Upper lobe of left lung (tissue), 6 donors: ENCODE measurements around the gene MX2. TPM values are rescaled to one million over a fixed set of nuclear protein-coding genes. Genes with fewer than 3 reads are reported as not detected.

Experiments
- ATAC-seq, 2 donors: fragments of 200-7000 bp; cut with Tn5 transposase; one replicate each; pipeline ENCODE4 v1.9.1; 2022; ENCODE audit warnings: mild to moderate bottlenecking in 2 of 2, moderate library complexity in 2 of 2; ENCODE audit not compliant: low FRiP score in 2 of 2
- DNase-seq, 2 donors: peaks; one replicate each; pipeline ENCODE4 v3.0.0-alpha.2; 2019 to 2020
- H3K27ac ChIP-seq, 4 donors: fragments of 200-600 bp; sonication (generic); one replicate each; pipeline ENCODE4 v1.5.1; 2016 to 2019
- H3K27me3 ChIP-seq, 4 donors: fragments of 200-600 bp; sonication (generic); one replicate each; pipeline ENCODE4 v1.5.1; 2017 to 2019
- H3K36me3 ChIP-seq, 4 donors: fragments of 200-600 bp; sonication (generic); one replicate each; pipeline ENCODE4 v1.5.1; 2016 to 2019
- H3K4me1 ChIP-seq, 4 donors: fragments of 200-600 bp; sonication (generic); one replicate each; pipeline ENCODE4 v1.5.1; 2018 to 2019
- H3K4me3 ChIP-seq, 4 donors: fragments of 200-600 bp; sonication (generic); one replicate each; pipeline ENCODE4 v1.5.1; 2017 to 2019; ENCODE audit warnings: mild to moderate bottlenecking in 2 of 4, moderate library complexity in 1 of 4
- H3K9me3 ChIP-seq, 4 donors: fragments of 200-600 bp; sonication (generic); one replicate each; pipeline ENCODE4 v1.5.1; 2018 to 2019
- CTCF ChIP-seq, 6 experiments: fragments of 450-650 bp in 4 of 6; fragments of 200-600 bp in 2 of 6; sonication (generic) in 2 of 6; IDR thresholded peaks; one replicate each; pipeline ENCODE4 v1.5.1; 2016 to 2019; ENCODE audit warnings: antibody characterized with exemption in 6 of 6
- EP300 ChIP-seq, 4 donors: sonication (generic); formaldehyde crosslinking; IDR thresholded peaks; one replicate each; pipeline ENCODE4 v1.5.1; 2017; ENCODE audit warnings: antibody characterized with exemption in 4 of 4, control low read depth in 2 of 4
- POLR2A ChIP-seq, 4 donors: fragments of 450-650 bp; IDR thresholded peaks; one replicate each; pipeline ENCODE4 v1.5.1; 2016 to 2017; ENCODE audit warnings: antibody characterized with exemption in 4 of 4, mild to moderate bottlenecking in 2 of 4
- POLR2AphosphoS5 ChIP-seq, 2 donors: sonication (generic); formaldehyde crosslinking; IDR thresholded peaks; one replicate each; pipeline ENCODE4 v1.5.1; 2017; ENCODE audit warnings: antibody characterized with exemption in 2 of 2
- WGBS, 2 donors: methylation state at CpG; one replicate each; pipeline ENCODE4 v1.1.5; 2017 to 2018; 5-methylcytosine and 5-hydroxymethylcytosine counted together
- total RNA-seq, 6 donors: library from RNA; depleted of rRNA in 4 of 6; stranded (reverse); fragments of >200 nt in 4 of 6; gene quantifications; one replicate each; pipeline versions ENCODE4 v1.1.0 to v1.2.1, GENCODE V29; 2016 to 2021
- donor health status: DM: no; HTN: no; CAD: no; lungs with moderate emphysema.
- donor health status: DM: no; HTN: yes; CAD: no; lungs with severe emphysema.

Gene MX2
- total RNA-seq, 6 donors from 2014 or later = 5.8 to 37.2 (median 25.8) TPM

- H3K27ac ChIP-seq = no peak overlapping the region
- no peak for TF ChIP-seq POLR2AphosphoS5 (IDR thresholded peaks at IDR 0.05)
- TF ChIP-seq EP300 (IDR thresholded peaks at IDR 0.05) = no peak
- TF ChIP-seq POLR2A (IDR thresholded peaks at IDR 0.05) = no peak
- no peak for TF ChIP-seq CTCF (IDR thresholded peaks at IDR 0.05)
- H3K9me3 ChIP-seq = peaks cover 0 to 8% (median 2%) of the 10 kb centered on the region in 4 donors
- no peaks in the 10 kb centered on the region for H3K4me1 ChIP-seq
- 87 to 92% methylated on average over 8 of the region's 8 CpGs for WGBS, 2 donors
- DNase-seq = no peak
- no peak overlapping the region for H3K4me3 ChIP-seq
- no peak for ATAC-seq
- H3K36me3 ChIP-seq = no peaks in the 10 kb centered on the region
- no peaks in the 10 kb centered on the region for H3K27me3 ChIP-seq
Measured at GRCh38 chr21:41338455-41338854, 23.4 kb upstream of the MX2 start.

GRCh38 chr21:41342035-41342434 is 19.8 kb upstream of the MX2 start:
- Histone ChIP-seq H3K36me3 (no peaks in the 10 kb centered on the region), H3K4me1 (no peaks in the 10 kb centered on the region), H3K9me3 (no peaks in the 10 kb centered on the region), H3K27ac (no peak overlapping the region), H3K27me3 (no peaks in the 10 kb centered on the region), H3K4me3 (no peak overlapping the region)
- ATAC-seq (no peak), DNase-seq (no peak)
- TF ChIP-seq CTCF (IDR thresholded peaks at IDR 0.05) (no peak), POLR2A (IDR thresholded peaks at IDR 0.05) (no peak), POLR2AphosphoS5 (IDR thresholded peaks at IDR 0.05) (no peak), EP300 (IDR thresholded peaks at IDR 0.05) (no peak)
- 92 to 96% methylated on average over 4 of the region's 4 CpGs for WGBS, 2 donors

- no peaks in the 10 kb centered on the region for H3K9me3 ChIP-seq
- H3K4me1 ChIP-seq = no peaks in the 10 kb centered on the region
- H3K36me3 ChIP-seq = no peaks in the 10 kb centered on the region
- WGBS, 2 donors = 90 to 91% methylated on average over 9 of the region's 9 CpGs
- no peaks in the 10 kb centered on the region for H3K27me3 ChIP-seq
- ATAC-seq = no peak
- H3K27ac ChIP-seq = no peak overlapping the region
- DNase-seq = no peak
- TF ChIP-seq CTCF (IDR thresholded peaks at IDR 0.05) (no peak), EP300 (IDR thresholded peaks at IDR 0.05) (no peak), POLR2A (IDR thresholded peaks at IDR 0.05) (no peak), POLR2AphosphoS5 (IDR thresholded peaks at IDR 0.05) (no peak)
- no peak overlapping the region for H3K4me3 ChIP-seq
Measured at GRCh38 chr21:41344146-41344545, 17.7 kb upstream of the MX2 start.

- TF ChIP-seq CTCF (IDR thresholded peaks at IDR 0.05) (no peak), POLR2A (IDR thresholded peaks at IDR 0.05) (no peak), EP300 (IDR thresholded peaks at IDR 0.05) (no peak), POLR2AphosphoS5 (IDR thresholded peaks at IDR 0.05) (no peak)
- no peak for ATAC-seq
- H3K4me3 ChIP-seq = no peak overlapping the region
- H3K36me3 ChIP-seq = no peaks in the 10 kb centered on the region
- H3K9me3 ChIP-seq = no peaks in the 10 kb centered on the region
- no peaks in the 10 kb centered on the region for H3K4me1 ChIP-seq
- WGBS, 2 donors = 97% methylated on average over 4 of the region's 4 CpGs
- H3K27ac ChIP-seq = no peak overlapping the region
- no peak for DNase-seq
- H3K27me3 ChIP-seq = no peaks in the 10 kb centered on the region
Measured at GRCh38 chr21:41345356-41345755, 16.5 kb upstream of the MX2 start.

GRCh38 chr21:41345934-41346685 is 15.7 kb upstream of the MX2 start:
- no peak for TF ChIP-seq EP300 (IDR thresholded peaks at IDR 0.05)
- no peak for TF ChIP-seq POLR2AphosphoS5 (IDR thresholded peaks at IDR 0.05)
- TF ChIP-seq POLR2A (IDR thresholded peaks at IDR 0.05) = no peak
- TF ChIP-seq CTCF (IDR thresholded peaks at IDR 0.05) = no peak
- H3K9me3 ChIP-seq = no peaks in the 10 kb centered on the region
- no peak for ATAC-seq
- H3K4me1 ChIP-seq = no peaks in the 10 kb centered on the region
- DNase-seq = no peak
- 78 to 87% methylated on average over 13 of the region's 13 CpGs for WGBS, 2 donors
- no peaks in the 10 kb centered on the region for H3K27me3 ChIP-seq
- no peaks in the 10 kb centered on the region for H3K36me3 ChIP-seq
- no peak overlapping the region for H3K27ac ChIP-seq
- H3K4me3 ChIP-seq = no peak overlapping the region
